NB4 (cell line): ENCODE measurements around the gene RPP25L.

ENCODE experiments used
- DNase-seq: peaks from one replicate; pipeline ENCODE4 v3.0.0; 2010; ENCODE audit warnings: low read depth
- H3K4me3 ChIP-seq: one replicate; pipeline ENCODE4 v1.5.1; 2011; ENCODE audit warnings: mild to moderate bottlenecking, low read depth, low read length, moderate library complexity
- CTCF ChIP-seq: IDR thresholded peaks from one replicate; pipeline ENCODE4 v1.5.1; 2012; ENCODE audit warnings: low read depth, low read length
- MAX ChIP-seq: IDR thresholded peaks from 2 replicates; pipeline ENCODE4 v1.6.1; 2011; ENCODE audit warnings: low read depth, low read length
- MYC ChIP-seq: IDR thresholded peaks from 2 replicates; pipeline ENCODE4 v1.6.1; 2011; ENCODE audit warnings: low read depth, low read length
- POLR2A ChIP-seq: IDR thresholded peaks from 2 replicates; pipeline ENCODE4 v1.6.1; 2011; ENCODE audit warnings: mild to moderate bottlenecking; ENCODE audit not compliant: insufficient read length; ENCODE audit errors: extremely low read depth

RPP25L gene

GRCh38 chr9:34565856-34566255 is 46.0 kb downstream of the RPP25L start:
- TF ChIP-seq POLR2A (no peak), MYC (no peak)
- no peak overlapping the region for H3K4me3 ChIP-seq
- no peak for DNase-seq

- TF ChIP-seq POLR2A (no peak), MYC (no peak), MAX (no peak), CTCF (no peak)
- no peak for DNase-seq
- no peak overlapping the region for H3K4me3 ChIP-seq
Observed at GRCh38 chr9:34564617-34565016, 47.3 kb downstream of the RPP25L start.

- DNase-seq: no peak
- no peak for TF ChIP-seq MYC
- no peak for TF ChIP-seq MAX
- no peak for TF ChIP-seq CTCF
- TF ChIP-seq POLR2A: no peak
- no peak overlapping the region for H3K4me3 ChIP-seq
Observed at GRCh38 chr9:34563262-34563661, 48.6 kb downstream of the RPP25L start.

GRCh38 chr9:34562135-34562745 is 49.7 kb downstream of the RPP25L start:
- TF ChIP-seq MAX: no peak
- TF ChIP-seq CTCF: peak; percentile 99
- no peak for TF ChIP-seq POLR2A
- no peak for TF ChIP-seq MYC
- DNase-seq: peak; percentile 62
- no peak overlapping the region for H3K4me3 ChIP-seq

- no peak overlapping the region for H3K4me3 ChIP-seq
- TF ChIP-seq CTCF (no peak), POLR2A (no peak), MYC (no peak), MAX (no peak)
- DNase-seq: no peak
Observed at GRCh38 chr9:34560599-34561214, 51.2 kb downstream of the RPP25L start.
